Bone marrow (tissue), 2 donors: ENCODE measurements around the gene ENOSF1.
"Not testable (repeated sequence)": the region's sequence is repeated elsewhere in the genome, so short reads cannot be mapped to it uniquely, and the experiment has no call there.

Experiments
- DNase-seq, 2 donors: peaks; one replicate each; lab custom pipeline; 2025; lab: John Stamatoyannopoulos, UW

ENOSF1 gene

DNA sequence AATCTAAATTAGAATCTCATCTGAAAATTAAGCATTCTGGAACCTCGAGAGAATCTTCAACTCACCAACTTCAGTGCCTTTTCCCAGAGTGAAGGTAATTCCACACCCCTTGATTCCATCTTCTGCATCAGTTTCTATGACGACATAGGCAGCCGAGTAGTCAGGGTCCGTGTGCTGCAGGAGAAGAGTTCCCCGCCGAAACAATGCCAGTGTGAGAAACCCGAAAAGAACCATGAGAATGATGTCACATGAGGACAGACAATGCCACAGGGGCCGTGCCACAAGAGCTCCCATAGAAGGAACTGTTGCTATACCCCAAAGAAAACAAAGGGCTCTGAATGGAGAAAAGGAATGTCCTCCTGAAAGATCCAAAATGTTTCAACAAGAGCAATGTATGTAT lies 6.0 kb downstream of the ENOSF1 start:
- DNase-seq = no peak

DNA sequence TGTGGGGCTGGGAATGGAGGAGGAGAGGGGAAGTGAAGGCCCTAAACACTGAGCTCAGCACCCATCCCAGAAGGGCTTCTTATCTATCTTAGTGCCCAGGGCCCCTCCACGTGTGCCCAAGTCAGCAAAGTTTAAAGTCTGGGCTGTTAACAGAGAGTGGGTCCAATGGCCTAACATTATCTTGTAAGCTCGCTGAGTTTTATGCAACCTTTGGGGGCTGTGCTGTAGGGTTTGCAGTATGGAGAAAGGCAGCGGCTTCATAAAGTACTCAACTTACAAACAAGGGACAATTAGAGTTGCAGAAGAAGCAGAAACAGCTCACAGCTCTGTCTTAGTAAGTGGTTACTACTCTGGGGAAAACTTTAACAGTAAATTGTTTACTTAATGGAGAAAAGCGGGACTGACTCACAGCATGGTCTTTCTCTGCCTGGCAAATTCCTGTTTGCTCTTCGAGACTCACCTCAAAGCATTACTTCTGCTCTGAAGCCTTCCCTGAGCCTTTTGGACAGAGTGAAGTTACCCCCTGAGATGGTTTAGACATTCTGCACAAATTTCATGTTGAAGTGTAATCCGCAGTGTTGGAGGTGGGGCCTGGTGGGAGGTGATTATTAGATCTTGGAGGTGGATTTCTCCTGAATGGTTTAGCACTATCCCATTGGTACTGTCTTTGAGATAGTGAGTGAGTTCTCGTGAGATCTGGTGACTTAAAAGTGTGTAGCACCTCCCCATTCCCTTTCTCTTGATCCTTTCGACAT lies 9.0 kb downstream of the ENOSF1 start:
- DNase-seq = no peak

DNA sequence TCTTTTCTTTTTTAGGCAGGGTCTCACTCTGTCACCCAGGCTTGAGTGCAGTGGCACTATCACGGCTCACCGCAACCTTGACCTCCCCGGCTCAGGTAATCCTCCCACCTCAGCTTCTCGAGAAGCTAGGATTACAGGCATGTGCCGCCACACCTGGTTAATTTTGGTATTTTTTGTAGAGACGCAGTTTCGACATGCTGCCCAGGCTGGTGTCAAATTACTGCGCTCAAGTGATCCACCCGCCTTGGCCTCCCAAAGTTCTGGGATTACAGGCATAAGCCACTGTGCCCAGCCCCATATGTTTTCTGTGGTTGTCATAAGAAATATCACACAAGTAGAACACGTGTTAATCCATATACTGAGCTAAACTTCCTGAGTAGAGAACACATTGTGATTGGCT lies 14.6 kb downstream of the ENOSF1 start:
- no peak for DNase-seq

DNA sequence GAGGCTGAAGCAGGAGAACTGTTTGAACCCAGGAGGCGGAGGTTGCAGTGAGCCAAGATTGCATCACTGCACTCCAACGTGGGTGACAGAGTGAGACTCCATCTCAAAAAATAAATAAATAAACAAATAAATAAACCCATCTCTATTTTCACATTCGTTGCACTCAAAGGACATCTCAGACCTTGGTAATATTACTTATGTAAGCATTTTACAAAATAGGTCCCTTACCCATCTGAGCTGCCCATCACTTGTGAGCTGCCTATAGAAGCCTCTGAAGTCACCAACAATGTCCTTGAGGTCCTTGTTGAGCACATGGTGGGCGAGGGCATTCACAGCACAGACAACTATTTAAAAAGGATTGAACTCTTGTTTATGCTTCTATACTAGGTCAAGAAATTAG lies 15.4 kb downstream of the ENOSF1 start:
- DNase-seq = no peak

DNA sequence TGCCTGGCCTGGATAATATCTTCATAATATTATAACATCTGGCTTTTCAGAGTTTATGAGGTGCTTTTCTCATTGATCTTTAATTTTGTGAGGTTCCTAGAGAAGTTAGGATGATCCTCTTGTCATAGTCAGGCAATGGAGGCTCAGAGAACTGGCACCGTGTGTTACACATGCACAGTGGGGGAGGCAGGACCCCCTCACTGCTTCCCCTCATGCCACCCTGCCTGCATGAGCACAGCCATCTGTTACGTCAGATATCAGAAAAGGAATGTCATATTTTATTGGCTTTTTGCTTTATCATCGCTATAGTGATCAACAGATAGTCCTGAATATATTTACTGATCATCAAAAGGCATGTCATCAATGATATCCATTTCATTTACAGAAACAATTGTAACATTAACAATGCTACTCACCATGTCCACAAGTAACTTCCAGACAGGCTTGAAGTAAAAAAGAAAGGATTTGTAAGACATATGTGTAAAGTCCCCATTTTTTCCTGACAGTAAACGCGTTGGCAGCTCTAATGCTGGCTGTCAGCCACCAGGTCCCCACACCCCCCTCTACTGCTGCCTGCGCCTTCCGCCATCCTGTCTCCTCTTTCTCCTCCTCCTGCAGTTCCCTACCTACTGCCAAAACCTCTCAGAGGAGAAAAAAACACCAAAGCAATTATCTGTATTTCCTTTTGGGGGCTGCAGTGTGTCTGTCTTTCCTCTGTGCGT lies 18.8 kb downstream of the ENOSF1 start:
- no peak for DNase-seq

DNA sequence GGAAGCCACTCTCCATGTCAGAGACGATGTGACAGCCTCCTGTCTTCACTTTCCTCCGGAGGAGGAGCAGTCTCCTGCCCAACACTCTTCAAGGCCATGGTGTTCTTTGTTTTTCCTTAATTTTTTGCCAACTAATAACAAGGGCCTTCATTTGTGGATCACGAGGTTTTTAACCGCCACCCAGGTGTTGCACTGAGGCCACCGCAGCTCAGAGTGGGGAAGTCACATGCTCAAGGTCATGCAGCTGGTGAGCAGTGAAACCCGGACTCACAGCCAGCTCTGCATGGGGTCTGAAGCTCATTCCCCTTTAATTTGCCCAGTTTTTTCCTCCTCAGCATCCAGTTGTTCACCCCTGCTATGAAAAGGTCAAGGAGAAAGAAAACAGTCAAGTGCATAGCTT lies 19.6 kb downstream of the ENOSF1 start:
- DNase-seq = no peak

DNA sequence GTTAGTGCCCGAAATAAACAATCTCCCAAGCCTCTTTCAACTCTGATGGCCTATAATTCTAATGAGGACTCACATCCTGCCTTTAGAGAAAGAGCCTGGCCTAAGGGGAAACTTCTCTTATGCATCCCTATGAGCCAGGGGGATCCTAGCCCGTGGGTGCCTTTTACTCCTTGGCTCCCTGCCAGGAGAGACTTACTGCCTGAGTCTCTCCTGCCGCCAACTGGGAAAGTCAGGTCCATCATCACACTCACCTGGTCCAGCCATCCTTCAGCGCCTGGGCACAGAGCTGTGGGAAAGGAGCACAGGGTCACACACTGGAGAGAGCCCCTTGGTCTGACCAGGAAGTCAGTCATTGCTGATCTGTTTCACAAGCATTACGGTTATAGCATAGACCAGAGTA lies 24.1 kb downstream of the ENOSF1 start:
- no peak for DNase-seq

DNA sequence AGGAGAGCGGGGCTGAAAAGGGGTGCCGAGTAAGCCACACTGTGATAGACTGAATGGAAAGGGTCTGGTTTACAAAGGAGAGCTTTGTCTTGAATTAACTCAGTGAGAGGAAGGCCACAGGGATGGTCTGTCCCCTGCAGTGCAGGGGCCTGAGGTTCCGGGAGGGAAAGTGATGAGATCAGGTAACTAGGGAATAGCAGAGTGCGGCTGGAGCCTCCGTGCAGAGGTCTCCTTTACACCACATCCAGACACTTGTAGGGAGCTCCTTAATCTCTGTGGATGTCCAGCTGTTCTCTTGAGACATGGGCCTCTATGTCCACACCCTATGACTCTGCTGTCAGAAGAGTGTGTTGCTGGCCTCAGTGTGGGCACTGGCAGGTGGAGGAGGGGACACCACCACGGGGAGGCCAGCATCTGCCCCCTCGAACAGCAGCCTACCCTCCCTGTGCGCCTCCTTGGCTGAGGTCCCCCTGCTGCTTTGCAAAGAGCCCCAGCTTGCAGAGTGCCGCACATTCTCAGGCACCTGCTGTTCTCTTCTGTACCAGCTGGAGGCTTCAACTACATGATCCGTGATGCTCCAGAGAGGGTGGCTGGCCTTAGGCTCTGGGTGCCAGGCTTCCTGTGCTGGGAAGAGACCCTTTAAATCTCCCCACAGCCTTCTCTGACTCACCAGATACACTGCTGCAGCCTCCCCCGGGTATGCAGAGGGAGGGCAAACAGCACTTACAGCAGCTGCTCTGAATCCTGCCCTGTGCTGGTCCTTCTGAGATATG lies 25.9 kb downstream of the ENOSF1 start:
- no peak for DNase-seq

DNA sequence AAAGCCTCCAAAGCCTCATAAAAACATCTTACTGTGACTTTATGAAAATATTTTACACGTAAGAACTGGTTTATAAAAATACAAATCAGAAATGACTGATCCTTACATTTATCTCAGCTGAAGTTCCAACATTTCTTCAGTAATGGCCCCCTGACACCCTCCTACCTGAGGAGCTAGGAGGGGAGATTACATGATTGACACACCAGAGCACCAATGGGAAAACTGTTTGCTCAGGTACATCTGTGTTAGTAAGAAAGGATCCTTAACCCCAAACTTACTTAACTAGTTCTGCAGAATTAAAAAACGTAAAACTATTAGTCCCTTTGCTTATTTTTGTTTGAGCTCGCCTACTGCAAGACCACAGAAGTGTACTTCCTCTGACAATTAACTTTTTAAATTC lies 27.0 kb downstream of the ENOSF1 start:
- no peak for DNase-seq

DNA sequence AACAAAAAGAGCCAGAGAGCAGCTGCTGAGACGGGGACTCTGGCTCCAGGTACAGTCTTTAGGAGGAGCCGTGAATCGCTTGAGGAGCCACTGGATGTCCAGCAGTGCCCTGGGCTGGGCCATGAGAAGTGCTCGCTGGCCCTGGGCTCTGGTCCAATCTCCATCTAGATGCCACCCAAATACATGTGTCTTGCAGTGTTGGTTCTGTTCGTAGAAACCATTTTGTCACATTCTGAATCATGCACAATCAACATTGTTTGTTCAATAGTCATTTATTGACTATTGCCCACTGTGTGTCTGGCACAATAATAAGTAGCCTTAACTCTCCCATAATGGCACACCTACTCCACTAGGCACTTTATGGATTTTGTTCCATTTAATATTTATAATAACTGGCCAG lies 28.9 kb downstream of the ENOSF1 start:
- DNase-seq = no peak

DNA sequence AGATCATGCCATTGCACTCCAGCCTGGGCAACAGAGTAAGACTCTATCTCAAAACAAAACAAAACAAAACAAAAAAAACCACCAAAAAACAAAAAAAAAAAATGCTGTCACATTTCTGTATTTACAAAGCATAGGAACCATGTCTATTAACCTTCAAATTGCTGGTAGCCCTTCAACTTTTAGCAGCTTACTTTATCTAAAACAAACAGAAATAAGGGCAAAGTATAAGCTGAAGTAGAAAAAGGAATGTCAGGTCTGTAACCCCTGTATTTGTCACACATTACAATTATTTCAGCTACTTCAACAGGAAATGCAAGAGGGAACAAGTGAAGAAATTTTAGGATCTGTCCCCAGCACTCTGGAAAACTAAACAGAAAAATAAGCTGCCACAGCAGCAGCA lies 29.6 kb downstream of the ENOSF1 start:
- no peak for DNase-seq

DNA sequence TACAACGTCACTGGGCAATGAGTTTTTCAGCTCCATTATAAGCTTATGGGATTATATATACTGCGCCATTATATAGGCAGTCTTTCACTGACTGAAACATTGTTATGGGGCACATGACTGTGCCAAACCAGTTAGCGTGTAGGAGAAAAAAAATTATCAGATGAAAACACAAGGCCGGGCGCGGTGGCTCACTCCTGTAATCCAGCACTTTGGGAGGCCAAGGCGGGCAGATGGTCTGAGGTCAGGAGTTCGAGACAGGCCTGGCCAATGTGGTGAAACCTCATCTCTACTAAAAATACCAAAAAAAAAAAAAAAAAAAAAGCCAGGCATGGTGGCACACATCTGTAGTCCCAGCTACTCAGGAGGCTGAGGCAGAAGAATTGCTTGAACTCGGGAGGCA lies 30.0 kb downstream of the ENOSF1 start:
- DNase-seq = not testable (repeated sequence)

DNA sequence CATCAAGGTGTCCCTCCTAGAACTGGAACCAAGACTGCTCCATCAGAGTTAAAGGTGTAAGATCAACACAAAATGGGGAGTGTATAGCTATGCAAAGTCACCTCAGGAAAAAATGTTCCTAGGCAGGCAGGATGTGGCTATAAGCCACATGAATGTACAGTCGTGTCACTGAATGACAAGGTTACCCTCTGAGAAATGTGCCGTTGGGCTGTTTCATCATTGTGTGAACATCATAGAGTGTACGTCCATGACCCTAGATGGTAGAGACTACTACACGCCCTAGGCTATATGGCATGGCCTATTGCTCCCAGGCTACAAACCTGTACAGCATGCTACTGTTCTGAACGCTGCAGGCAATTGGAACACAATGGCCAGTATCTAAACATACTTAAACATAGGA lies 30.4 kb downstream of the ENOSF1 start:
- DNase-seq = no peak

DNA sequence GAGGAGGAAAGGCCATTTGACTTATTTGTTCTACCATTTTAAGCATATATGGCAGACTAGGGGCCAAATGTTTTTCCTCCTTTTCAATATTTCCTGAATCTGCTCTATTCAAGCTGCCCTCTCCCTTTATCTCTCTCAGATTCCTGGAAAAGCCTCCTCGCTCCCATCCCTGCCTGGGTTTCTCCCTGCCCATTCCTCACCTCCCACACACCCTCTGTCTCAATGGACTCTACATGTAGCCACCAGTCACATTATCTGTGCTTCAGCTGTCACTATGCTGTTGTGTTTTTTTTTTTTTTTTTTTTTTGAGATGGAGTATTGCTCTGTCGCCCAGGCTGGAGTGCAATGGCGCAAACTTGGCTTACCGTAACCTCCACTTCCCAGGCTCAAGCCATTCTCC lies 32.0 kb downstream of the ENOSF1 start:
- no peak for DNase-seq

DNA sequence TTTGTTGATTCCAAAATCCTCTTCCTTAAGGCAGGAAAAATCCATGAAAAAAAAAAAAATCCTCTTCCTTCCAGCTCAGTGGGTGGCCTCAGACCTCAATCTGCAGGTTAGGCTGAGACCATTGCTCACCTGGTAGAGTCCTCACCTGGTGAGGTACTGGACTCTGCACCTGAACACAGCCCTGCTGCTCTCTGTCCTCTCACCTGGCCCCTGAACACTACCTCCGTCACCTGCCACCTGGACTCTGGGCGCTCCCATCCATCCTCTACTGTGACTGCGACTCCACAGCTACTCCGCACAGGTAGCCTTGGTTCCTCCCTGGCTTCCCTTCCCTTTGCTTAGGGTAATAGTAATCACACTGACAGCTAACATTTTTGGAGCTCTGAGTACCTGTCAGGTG lies 32.9 kb downstream of the ENOSF1 start:
- no peak for DNase-seq

DNA sequence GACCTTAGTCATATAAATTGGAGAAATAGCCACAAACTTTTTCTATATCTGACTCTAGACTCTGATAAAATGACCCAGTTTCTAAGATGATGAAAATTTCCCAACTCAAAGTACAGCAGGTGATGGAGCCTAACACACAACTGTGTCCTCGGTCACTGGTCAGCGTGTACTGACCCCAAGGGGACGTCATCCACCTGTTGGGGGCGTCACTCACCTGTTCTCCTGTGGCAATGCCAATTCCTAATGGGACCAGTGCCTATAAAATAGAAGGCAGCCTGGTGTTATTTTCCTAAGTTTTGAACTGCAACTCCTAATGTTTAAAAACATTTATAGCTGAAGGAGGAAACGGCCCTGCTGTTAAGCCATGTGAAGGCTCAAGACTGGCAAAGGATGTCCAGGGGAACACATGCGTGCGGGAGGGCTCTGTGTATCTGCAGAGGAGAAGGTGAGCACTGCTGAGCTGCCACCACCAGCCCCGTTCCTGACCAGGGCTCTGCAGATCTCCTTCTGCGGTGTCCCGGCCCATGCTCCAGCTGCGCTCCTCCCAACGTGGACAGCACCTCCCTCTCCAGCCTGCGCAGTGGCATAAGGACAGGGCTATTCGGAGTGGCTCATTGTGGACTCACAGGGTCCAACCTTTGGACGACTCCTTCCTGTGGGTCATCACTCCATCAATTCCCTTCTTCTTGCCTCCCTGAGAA lies 33.8 kb downstream of the ENOSF1 start:
- no peak for DNase-seq

DNA sequence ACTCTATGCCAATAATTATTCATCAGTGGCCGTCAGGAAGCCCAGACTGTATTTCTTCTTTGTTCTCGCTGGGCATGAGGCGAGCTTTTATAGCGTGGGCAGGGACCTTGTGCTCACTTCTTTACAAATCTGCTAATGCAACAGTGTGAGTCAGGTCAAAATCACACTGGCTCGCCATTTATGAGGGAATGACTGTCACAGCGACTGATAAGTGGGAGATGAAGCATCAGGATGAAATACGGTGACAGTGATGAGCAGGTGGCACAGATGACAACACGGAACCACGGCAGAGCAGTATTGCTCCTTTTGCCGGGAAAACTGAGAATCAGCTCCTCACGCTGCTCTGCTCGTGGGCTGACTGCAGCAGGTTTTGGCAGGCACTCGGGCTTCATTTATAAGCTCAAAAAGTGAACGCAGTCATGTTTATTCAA lies 34.5 kb downstream of the ENOSF1 start:
- no peak for DNase-seq

DNA sequence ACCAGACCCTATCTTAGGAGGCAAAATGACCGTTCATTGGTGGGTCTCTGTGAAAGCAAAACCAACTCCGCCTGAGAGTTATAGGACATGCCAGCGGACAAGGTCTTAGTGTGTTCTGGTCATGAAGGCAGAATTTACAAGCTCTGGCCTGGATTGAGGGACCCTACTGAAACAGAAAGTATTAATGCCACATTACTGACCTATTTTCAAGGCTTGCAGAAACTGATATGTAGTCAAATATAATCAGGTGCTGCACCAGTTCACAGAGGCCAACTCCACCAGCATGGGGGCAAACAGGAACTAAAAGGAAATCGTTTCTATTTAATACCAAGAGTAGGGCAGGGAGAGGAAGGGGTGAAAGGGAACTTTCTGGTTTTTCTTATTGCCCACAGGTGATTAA lies 35.3 kb downstream of the ENOSF1 start:
- DNase-seq = no peak

DNA sequence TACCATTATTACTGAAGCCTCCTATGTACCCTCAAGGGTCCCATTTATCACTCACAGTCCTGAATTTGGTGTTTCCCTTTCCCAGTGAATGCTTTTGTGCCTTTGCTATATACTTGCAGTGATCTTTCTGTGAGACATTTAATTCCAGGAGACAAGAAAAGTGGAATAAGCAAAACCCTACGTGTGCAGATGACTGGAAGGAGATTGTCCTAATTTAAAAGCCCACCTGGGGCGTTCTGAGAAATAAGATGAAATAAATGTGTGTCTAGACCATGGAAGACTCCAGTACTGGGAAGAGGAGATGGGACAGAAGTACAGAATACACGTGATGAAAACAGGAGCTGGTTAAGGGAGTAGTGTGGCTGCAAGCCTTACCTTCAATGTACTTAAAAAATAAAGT lies 35.7 kb downstream of the ENOSF1 start:
- DNase-seq = no peak

DNA sequence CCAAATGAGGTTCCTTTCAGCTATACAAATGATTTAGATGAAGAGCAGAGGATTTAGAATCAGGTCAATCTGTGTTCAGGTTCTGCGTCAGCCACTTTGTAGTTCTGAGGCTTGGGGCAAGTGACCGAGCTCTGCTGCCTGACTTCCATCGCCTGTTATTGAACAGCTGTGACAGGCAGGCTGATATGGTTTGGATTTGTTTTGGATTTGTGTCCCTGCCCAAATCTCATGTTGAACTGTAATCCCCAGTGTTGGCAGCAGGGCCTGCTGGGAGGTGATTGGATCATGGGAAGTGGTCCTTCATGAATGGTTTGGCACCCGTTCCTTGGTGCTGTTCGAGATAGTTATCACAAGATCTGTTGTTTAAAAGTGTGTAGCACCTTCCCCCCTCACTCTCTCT lies 36.4 kb downstream of the ENOSF1 start:
- DNase-seq = no peak

DNA sequence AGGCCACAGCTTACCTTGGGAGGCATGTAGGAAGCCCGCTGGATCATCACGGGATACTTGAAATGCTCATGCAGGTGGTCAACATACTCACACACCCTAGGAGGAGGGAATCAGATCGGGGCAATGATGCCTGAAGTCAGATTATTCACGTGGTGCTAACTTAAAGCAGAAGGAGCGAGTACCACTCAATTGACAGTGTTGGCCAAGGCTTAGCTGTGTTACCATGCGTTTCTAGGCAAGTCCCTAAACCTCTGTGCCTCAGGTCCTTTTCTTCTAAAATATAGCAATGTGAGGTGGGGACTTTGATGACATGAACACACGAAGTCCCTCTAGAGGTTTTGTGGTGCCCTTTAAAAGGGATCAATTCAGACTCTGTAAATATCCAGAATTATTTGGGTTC lies 37.1 kb downstream of the ENOSF1 start:
- DNase-seq = no peak

DNA sequence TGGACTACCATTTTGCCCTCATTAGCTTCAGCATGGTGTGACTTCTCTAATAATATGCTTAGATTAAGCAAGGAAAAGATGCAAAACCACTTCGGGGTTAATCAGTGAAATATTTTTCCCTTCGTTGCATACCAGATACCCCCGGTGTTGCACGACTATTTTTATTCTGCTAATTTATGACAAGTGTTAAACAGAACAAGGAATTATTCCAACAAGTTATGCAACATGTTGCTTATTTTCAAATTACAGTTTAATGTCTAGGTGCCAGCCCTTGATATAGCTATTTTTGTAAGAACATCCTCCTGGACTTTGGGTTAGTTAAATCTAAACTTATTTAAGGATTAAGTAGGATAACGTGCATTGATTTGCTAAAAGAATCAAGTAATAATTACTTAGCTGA lies 38.7 kb downstream of the ENOSF1 start:
- no peak for DNase-seq
